Hepatocyte (in vitro differentiated cells): ENCODE results near the gene WDHD1.

ENCODE experiments used
- CTCF ChIP-seq: fragments of 200-600 bp; sonication (generic); IDR thresholded peaks from 2 replicates; pipeline ENCODE4 v1.5.1; 2016; ENCODE audit warnings: antibody characterized with exemption, mild to moderate bottlenecking; ENCODE audit not compliant: poor library complexity
- EZH2 ChIP-seq: fragments of 200-600 bp; sonication (generic); IDR thresholded peaks from 2 replicates; pipeline ENCODE4 v1.6.1; 2016; ENCODE audit warnings: antibody characterized with exemption, mild to moderate bottlenecking, borderline replicate concordance

DNA sequence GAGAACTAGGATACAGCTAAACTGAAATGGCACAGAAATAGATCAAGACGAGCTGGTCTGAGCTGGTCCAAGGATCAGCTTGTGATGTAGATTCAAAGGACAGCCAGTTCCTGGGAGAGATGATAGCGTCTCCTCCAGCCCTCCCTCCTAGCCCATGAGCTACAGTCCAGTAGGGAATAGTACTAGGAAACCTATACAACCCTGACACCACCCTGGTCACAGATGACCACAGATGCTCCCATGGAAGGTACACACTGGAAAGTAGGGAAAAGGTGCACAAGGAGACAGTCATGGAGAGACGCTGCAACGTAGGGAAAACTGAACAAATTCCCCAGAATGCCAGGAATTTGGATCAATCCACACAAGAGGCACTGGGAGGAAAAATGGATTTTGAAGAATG is 131.2 kb downstream of the WDHD1 start:
- TF ChIP-seq CTCF = no peak
- TF ChIP-seq EZH2 = no peak
